KBM-7 (cell line): ENCODE results near the gene PDE2A.

Source experiments
- DNase-seq: peaks from one replicate; pipeline ENCODE4 v3.0.0-alpha.2; 2015
- in situ Hi-C: fragments of 300-500 bp; cut with MboI; formaldehyde crosslinking; loops from 2 replicates; pipeline ENCODE4 v1.14.3; 2020; ENCODE audit warnings: low sequenced_read_pairs, low pct_unique_long_range_greater_than_20kb, mixed read lengths

PDE2A gene

DNA sequence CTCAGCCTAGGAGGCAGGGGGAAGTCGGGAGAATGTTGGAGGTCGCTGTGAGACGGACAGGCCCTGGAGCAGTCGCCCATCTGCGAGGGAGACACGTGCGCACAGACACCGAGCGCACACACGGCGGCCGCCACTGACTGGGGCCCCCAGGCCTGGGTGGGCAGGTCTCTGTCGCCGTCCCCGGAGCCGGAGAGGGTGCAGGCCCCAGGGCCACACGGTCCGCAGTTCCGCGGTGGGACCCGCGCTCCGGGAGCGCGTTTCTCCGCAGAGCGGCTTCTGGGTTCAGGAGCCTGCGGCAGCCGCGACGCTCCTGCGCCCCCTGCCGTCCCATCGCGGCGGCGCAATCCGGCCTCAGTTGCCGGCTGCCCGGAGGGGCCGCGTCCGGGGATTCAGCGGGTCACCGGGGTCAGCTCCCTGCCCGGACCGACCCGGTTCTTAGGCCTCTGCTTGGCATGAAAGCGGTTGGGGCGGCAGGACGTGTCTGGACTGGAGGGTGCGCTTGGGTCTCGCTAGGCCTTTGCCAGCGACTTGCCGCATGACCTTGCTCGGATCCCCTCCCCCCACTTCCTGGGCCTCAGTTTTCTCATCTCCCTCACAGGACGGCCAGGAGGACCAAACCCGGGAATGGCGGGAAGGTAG lies 31.2 kb downstream of the PDE2A start:
- peak; percentile 82 for DNase-seq
- in situ Hi-C loops, result no loop called here

DNA sequence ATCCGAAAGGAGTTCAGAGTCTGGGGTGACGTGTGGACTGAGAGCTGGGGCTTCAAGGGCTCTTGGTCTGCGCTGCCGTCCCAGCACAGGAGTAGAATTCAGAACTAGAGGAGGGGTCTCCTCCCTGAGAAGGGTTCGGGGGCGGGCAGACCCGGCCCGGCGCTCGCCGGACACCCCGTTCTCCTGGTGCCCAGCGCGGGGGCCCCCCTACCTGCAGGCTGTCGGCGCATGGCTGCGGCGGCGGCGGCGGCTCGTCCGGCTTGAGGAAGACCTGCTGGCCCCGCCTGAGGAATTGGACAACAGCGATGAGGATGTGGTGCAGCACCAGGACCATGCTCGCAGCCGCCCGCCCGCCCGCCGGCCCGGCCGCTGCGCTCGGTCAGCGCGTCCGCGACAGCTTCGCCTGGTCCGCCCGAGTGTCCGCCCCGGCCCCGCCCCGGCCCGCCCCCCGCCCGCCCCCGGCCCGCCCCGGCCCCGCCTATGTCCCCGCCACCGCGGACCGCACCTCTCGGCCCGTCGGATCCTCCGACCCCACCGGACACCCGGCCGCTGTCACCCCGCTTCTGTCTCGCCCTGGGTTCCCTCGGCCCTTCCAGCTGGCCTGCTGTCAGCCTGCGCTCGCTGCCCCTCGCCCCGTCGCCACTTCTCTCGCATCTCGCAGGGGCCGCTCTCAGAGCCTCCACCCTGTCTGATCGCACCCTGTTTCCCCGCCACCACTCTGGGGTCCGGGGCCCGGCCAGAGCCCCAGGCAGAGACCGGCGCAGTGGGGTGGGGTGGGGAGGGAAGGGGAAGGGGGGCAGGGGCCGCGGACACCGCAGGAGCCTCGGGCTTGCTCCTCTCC lies 32.0 kb downstream of the PDE2A start:
- DNase-seq, result no peak
- in situ Hi-C loops, result no loop called here

DNA sequence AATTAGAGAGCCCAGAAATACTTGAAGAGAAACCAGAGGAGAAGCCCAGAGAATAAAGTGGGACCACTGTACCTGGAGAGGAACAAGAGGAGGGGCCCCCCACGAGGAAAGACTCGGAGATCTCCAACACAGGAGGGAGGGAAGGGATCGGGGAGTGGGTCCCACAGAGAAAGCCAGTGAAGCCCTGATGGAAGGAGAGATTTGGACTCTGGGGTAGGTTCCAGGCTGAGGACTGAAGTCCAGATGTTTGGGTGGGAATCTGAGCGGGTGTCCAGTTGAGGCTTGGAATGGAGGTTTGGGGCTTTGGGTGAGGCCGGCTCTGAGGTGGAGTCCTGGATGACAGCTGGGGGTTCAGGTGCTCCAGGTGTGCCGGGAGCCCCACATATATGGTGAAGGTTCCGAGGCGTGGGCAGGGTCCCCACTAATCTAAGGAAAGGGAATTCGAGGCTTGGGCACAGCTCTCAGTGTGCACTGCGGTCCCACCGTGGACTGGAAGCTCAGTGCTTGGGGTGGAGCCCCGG lies 32.6 kb downstream of the PDE2A start:
- DNase-seq, result no peak
- in situ Hi-C loops, result no loop called here

DNA sequence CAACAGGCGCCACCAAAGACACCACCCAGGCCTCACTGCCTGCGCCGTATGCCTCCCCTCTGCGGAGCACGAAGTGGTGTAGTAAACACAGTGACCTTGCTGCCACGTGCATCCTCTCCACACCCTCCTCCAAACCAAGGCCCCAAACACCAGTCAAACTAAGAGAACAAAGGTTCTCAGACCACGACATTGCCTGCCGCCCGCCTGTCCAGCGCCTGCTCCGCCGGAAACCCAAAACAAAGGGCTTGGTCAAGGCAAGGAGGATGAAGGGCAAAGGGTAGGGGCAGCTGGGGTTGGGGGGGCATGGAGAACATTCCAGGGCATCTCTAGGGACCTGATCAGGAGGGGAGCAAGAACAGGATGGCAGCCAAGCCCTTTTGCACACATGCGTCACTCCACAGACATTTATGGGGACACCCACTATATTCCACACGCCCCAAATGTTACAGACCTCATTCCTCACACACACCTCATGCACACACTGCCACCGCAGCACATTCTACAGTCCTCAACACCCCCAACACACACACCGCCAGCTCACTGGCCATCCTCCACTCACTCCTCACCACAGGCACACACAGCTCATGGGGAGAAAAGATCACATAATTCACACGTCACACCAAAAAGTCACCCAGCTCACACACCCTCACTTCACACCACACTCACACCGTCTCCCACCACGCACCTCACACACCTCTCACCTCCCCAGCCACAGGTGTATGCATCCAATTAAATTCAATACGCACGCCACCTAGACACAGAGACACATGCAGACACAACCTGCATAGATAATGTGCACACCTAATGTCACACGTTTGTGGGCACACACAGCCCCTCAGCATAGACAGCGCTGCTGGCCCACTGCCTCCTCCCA lies 34.5 kb downstream of the PDE2A start:
- in situ Hi-C loops, result no loop called here
- DNase-seq, result no peak

DNA sequence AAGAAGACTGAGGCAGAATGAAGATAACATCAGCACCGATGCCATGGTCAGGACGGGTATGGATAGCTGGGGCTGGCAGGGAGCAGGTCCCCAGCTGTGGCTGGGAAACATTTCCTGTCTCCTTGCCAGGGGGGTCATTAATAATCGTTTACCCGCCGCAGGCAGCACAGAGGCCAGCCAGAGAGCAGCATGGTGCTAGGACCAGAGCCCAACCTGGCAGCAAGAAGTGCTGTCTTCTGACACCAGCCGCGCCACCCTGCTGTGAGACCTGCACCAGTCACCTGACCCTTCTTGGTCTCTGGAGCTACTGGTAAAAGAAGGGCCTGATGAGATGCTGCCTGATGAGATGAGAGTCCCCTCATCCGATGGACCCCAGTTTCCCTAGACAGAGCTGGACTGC lies 36.3 kb downstream of the PDE2A start:
- in situ Hi-C loops, result no loop called here
- DNase-seq, result no peak

DNA sequence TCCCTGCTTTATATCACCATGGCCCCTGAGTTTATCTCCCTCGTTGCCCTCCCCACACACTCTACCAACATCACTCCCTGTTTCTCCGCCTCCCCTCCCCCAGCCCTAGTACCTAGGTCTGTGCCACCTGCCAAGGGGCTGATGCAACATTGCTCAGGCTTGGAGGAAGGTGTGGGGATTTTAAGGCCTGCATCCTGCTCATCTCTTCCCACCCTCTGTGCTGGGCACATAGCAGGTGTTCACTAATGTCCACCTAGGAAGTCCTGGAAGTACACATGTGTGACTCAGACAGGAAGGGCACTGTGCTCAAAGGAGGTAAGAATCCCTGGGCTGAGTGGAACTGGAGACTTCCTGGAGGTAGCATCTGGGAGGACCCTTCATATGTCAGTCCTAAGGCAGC lies 37.0 kb downstream of the PDE2A start:
- in situ Hi-C loops, result no loop called here
- no peak for DNase-seq

DNA sequence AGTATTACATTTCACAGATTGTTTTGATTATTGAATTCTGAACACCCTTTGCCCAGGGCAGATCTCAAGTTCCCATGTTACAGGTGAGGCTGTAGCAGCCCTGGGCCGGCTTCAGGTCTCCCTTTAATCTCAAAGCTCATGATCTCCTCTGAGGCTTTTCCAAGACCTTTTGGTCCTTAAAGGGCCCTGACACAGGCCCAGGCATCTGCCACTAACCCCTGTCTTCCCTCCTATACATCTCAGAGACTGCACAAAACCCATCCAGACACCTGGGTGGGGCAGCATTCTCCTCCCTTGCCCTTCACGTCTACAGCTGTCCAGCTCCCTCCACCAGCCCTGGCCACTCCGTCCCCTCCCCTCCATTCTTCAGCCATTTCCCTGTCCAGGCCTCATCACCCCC lies 37.8 kb downstream of the PDE2A start:
- DNase-seq, result no peak
- in situ Hi-C loops, result no loop called here

DNA sequence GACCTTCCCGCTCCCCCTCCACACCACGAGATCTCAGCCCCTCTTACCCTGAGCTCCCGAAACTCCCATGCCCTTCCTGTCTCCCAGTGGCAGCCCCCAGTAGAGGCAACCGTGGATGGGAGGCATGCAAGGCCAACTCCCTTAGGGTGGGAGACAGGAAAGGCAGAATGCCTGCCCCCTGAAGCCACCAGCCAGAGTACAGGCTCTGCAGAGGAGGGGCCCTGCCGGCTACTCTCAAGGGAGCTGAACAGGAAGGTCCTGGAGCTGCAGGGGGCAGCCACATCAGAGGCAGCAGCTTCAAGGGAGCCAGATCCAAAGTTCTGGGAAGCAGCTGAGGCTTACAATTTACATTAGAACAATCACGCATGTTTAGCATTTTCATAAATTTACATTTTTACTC lies 38.3 kb downstream of the PDE2A start:
- no peak for DNase-seq
- in situ Hi-C loops, result no loop called here

DNA sequence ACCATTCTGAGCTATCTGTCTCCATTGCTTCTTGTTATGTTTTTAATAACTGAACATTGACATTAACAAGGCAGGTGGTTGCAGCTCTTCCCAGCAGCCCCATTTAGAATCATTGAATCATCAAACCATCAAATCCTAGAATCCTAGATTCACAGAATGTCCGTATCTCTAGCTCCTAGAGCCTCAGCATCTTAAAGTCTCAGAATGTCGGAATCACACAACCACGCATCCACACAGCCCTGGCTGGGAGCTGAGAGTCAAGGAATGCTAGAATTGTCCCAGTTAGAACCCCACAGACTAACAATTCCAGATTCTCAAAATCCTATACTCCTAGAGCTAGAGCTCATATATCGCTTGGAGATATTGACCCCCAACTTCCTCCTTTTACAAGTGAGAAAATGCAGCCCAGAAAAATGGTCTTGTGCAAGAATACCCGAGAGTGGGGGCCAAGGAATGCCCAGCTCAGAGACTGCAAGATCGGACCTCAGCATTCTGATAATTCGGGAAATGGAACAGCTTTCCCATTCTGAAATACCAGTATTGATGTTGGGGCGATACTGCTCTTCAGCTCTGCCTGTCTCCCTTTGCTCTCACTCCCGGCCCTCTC lies 38.8 kb downstream of the PDE2A start:
- peak; percentile 7 for DNase-seq
- in situ Hi-C loops, result no loop called here

DNA sequence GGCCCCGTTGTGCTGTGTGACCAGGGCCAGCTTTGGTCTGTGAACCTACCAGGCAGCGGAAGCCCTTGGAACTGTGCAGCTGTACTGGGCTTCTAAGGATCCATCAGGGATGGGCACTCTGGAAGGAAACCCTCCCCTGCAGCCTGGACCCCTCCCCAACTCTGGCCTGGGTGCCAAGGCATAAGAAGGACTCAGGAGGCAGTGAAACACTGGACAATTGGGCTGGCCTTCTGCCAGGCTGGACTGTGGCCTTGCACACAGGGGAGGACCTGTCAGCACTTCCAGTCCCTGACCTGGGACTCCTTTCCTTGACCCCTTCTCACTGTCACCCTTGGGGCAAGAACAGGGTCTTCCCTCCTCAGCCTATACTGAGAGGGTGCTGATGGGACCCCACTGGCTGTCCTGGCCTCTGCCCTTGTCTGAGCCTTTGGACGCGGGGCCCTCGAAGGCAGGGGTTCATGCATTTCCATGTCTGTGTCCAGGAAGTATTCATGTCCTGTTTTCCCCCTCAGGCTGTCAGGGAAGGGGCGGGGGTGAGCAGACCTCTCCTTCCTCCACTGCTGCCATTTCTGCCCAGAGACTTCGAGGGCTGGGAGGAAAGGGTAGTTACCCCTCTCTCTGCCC lies 39.6 kb downstream of the PDE2A start:
- in situ Hi-C loops, result no loop called here
- DNase-seq, result no peak

DNA sequence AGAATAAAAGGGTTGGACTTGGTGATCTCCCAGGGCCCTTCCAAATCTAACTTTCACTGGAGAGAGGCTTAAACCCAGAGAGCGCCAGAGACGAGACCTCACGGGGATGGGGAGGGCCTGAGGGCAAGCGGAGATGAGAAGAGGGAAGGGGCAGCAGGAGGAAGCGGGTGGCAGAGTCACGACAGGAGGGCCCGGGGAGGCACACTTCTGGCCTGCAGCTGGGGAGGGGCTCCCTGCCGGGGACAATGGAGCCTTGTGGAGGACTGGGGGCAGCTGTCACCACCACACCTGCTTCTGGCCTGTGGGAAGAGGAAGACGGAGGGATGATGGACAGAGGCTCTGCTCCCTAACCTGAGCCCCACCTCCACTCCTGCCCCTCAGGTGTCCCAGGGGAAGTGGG lies 40.2 kb downstream of the PDE2A start:
- DNase-seq, result no peak
- in situ Hi-C loops, result no loop called here

DNA sequence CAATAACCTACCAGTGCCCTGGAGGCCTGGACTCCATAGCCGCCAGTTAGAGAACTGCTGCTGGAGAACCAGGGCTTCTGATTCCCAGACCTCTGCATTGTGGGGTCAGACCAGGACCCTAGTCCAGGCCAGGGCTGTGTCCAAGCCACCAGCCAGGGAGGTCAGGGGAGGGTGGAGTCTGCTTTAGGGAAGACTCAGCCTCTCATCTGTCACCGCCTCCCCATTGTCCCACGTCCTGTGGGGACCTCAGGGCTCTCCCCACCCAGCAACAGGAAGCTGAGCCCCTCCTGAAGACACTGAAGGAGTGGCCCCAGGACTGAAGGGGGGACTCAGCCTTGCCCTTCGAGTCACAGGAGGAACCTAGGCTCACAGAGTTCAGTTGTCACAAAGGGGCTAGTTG lies 41.2 kb downstream of the PDE2A start:
- in situ Hi-C loops, result no loop called here
- no peak for DNase-seq

DNA sequence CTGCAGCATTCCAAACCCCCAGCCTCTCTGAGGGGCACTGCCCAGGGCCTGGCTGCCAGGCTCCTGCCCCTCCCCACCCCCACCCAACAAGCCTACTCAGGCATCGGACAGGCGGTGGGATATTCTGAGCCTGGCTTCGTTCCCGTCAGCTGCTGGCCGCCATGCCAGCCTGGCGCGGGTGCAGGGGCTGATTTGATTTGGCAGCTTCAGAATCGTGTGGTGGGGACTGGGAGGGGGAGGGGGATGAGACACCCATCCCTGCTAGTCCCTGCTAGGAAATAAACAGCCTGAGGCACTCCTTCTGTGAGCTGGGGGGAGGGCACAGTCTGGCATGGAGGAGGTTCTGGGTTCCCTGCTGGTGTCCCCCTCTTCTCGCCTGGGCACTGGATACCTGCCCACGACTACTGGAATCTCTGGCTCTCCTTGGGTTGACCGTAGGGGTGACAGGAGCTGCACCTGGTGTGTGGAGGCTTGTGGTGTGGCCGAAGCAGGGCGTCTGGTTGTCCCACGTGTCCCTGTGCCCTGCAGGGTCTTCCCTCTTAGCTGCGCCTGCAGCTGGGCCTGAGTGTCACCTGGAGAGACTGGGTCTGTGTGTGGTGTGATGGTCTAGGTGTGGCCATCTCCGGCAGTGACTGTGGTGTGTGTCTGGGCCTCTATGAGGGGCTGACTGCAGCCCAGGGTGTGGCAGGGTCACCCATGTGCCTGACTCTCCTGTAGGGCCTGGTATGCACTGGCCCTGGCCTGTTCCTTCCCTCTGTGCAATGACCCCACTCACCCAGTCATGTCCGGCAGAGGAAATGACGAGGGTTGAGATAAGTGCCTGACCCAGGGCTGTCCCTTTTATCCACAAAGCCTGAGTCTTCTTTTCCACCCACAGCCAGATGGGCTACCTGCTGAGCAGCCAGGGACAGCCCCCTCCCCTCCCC lies 42.2 kb downstream of the PDE2A start:
- DNase-seq, result no peak
- in situ Hi-C loops, result no loop called here

DNA sequence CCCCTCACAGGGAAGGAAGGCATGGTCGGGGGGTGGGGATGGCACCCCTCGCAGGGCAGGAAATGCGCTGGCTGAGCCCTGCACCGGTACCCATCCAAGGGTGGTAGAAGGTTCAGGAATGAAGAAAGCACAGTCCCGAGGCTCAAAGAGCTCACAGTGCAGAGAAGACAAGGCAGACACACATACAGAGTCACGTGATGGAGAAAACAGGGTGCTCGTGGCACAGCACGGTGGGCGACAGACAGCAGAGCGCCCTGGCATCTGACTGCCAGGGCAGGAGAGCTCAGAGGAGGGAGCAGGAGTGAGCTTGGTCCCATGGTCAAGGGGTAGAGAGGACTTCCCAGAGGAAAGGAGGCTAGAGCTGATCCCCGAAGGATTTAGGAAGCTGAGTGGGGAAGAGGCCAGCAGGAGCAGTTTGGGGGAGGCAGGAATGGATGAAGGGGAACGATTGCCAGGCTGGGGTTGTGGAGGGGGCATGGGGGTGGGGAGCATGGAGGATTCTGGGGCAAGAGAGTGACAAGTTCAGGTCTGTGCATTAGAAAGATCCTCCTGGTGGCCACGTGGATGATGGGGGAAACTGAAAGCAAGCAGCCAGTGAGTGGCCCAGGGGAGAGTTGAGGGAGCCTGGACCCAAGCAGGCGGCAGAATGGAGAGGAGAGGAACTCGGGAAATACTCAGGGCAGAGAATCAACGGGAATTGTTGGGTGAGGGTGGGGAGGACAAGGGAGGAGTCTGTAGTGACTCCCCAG lies 43.9 kb downstream of the PDE2A start:
- in situ Hi-C loops, result no loop called here
- no peak for DNase-seq

DNA sequence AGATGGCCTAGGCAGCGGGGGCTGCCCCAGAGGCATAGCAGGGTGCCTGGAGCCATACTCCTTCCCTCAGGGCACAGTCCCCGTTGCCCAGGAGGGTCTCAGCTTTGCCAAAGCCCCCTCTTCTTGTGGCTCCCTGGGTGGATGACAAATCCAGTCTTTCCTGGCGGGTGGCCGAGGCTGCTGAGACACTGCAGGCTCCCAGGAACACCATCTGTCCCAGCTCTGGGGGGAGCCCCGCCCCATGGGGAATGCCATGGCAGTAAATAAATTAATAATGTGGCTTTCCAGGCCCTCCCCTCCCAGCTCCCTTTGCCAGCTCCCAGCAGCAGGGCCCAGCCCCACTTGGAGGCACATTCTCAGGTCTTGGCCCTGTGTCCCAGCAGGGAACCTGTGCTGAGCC lies 45.0 kb downstream of the PDE2A start:
- no peak for DNase-seq
- in situ Hi-C loops, result no loop called here

DNA sequence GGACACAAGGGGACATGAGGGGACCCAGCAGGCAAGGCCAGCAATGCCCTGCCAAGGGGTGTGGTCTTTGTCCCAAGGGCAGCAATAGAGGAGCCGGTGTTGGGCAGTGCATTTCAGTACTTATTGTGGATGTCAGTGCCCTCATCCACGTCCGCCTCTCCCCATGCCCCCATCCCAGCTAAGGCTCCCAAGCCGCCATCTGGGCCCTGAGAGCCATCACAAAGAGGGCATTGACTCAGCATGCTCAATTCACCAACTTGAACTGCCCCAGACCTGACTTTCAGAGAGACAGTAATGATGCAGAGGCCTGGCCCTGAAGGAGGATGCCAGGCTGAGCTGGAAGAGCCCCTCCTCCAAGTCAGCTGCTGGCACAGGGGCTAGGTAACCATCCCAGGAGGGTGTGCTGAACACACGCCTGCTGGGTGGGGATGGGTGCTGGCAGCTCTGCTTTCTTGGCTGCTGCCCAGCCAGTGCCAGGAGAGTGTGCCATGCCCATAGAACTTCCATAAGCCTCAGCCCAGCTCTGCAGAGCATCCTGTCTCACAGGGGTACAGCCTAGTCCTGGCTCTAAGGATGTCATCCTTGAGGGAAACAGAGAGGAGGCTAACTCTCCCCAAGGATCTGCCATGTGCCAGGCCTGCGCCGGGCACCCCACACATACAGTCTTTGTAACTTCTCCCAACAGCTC lies 46.5 kb downstream of the PDE2A start:
- in situ Hi-C loops, result no loop called here
- DNase-seq, result no peak

DNA sequence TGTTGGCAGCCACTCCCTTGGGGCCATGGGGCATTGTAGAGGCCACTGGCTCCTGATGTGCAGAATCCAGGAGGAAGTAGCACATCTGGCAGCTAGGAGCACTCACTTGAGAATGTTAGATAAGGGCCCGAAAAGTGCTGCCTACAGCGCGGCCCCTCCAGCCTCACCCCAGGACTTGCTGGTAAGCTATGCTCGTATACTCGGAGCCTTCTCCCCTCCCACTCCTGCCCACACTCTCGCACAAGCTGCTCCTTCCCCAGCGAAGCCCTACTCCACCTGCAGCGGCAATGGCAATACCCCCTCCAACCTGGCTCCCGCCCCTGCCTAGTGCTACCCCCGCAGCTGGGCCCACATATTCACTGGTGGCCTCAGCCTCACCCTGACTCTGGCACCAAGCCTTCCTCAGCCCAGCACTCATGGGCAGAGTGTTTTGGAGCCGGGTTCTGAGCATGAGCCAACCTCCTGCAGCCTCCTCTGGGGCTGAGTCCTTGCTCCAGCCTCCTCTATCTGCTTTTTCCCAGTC lies 47.7 kb downstream of the PDE2A start:
- in situ Hi-C loops, result no loop called here
- DNase-seq, result no peak
